Neural crest cell (in vitro differentiated cells): ENCODE data around the gene ACSL6. TPM values are rescaled to one million over a fixed set of nuclear protein-coding genes. Genes with fewer than 3 reads are reported as not detected.

Experiments used
- DNase-seq: peaks from one replicate; pipeline ENCODE4 v3.0.0; 2021; ENCODE audit warnings: low read depth, mixed read lengths, low spot score
- H3K27ac Mint-ChIP-seq: one replicate; pipeline ENCODE4 v1.8.0; 2021; ENCODE audit warnings: mild to moderate bottlenecking, mixed read lengths; ENCODE audit not compliant: unreplicated experiment
- H3K27me3 Mint-ChIP-seq: 2 replicates; pipeline ENCODE4 v1.8.0; 2021; ENCODE audit warnings: low read depth, mild to moderate bottlenecking, mixed read lengths
- H3K36me3 Mint-ChIP-seq: 2 replicates; pipeline ENCODE4 v1.8.0; 2021; ENCODE audit warnings: low read depth, mild to moderate bottlenecking, mixed read lengths
- H3K4me1 Mint-ChIP-seq: 2 replicates; pipeline ENCODE4 v1.8.0; 2021; ENCODE audit warnings: mixed read lengths
- H3K4me3 Mint-ChIP-seq: one replicate; pipeline ENCODE4 v1.8.0; 2021; ENCODE audit warnings: mild to moderate bottlenecking, mixed read lengths
- H3K9me3 Mint-ChIP-seq: 2 replicates; pipeline ENCODE4 v1.8.0; 2021; ENCODE audit warnings: mixed read lengths
- total RNA-seq: library from RNA; stranded (reverse); gene quantifications from 2 replicates; pipeline ENCODE4 v1.2.1, GENCODE V29; 2021
- TF ChIP-seq, protein P1 (sequence below): fragments of 200-600 bp; sonication (generic); conservative IDR thresholded peaks from 2 replicates; pipeline ENCODE4 v1.5.0; 2021; ENCODE audit warnings: antibody characterized with exemption, mild to moderate bottlenecking

Gene ACSL6
- total RNA-seq, 1 donor from 2014 or later, result 0.84 TPM

DNA sequence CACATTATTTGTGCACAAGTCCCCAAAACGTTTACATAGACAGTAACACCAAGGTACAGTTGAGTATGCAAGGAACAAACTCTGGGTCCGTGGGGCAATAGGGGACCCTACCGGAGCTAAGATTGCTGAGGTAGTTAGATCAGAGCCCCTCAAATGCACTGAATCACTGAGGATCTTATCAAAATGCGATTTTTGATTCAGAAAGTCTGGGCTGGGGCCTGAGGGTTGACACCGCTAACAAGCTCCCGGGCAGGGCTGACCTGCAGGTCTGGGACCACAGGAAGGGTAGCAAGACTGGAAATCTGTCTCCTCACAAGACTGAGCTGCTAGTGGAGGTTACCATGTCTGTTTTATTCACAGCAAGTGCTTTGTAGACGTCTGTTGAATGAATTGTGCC is 47.2 kb upstream of the ACSL6 start:
- Mint-ChIP-seq H3K27ac (no peak overlapping the region), H3K4me3 (no peak overlapping the region), H3K4me1 (no peaks in the 10 kb centered on the region), H3K36me3 (no peaks in the 10 kb centered on the region), H3K27me3 (no peaks in the 10 kb centered on the region), H3K9me3 (no peaks in the 10 kb centered on the region)
- TF ChIP-seq, protein P1, sequence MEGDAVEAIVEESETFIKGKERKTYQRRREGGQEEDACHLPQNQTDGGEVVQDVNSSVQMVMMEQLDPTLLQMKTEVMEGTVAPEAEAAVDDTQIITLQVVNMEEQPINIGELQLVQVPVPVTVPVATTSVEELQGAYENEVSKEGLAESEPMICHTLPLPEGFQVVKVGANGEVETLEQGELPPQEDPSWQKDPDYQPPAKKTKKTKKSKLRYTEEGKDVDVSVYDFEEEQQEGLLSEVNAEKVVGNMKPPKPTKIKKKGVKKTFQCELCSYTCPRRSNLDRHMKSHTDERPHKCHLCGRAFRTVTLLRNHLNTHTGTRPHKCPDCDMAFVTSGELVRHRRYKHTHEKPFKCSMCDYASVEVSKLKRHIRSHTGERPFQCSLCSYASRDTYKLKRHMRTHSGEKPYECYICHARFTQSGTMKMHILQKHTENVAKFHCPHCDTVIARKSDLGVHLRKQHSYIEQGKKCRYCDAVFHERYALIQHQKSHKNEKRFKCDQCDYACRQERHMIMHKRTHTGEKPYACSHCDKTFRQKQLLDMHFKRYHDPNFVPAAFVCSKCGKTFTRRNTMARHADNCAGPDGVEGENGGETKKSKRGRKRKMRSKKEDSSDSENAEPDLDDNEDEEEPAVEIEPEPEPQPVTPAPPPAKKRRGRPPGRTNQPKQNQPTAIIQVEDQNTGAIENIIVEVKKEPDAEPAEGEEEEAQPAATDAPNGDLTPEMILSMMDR, result no peak
- DNase-seq, result no peak

- Mint-ChIP-seq H3K27me3 (no peaks in the 10 kb centered on the region), H3K36me3 (no peaks in the 10 kb centered on the region), H3K4me1 (no peaks in the 10 kb centered on the region), H3K27ac (no peak overlapping the region), H3K4me3 (no peak overlapping the region), H3K9me3 (no peaks in the 10 kb centered on the region)
- TF ChIP-seq, protein P1, result no peak
- no peak for DNase-seq
Measured at GRCh38 chr5:132057498-132058255, 46.2 kb upstream of the ACSL6 start.

DNA sequence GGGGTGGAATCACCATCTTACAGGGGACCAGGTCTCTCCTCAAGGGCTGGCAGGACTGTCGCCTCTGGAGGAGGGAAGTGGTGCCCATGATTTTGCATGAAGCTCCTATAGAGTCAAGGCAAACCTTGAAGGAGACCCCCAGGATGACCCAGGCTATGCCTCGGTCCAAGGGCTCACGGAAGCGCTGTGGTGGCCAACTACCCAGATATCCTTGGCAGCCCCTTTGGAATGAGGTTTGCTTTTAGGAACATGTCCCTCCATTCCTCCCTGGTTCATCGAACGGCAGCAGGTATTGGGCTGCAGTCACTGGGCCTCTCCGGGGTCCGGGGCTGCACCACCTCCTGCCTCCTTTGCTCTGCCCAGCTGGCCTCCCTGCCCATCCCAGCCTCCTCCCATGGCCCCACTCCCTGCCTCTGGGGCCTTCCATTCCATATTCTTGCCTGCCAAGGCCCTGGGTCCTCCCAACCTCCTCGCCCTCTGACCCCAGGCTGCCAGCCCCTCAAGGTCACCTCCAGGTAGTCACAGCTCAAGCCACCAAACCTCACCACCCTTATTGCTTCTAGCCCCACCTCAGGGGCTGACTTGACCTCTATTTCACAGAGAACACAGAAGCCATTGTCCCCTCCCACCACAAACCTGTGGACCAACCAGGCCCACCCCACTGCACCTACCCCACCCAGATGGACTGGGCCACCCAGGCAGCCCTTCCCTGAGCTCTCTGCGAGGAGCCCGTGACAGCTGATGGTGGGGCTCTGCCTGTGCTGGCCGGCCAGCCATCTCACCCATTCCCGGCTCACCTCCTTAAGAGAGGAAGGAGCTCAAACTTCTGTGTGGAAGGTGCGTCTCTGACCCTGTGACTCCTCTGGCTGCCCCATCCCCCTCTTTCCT is 45.4 kb upstream of the ACSL6 start:
- no peak for DNase-seq

DNA sequence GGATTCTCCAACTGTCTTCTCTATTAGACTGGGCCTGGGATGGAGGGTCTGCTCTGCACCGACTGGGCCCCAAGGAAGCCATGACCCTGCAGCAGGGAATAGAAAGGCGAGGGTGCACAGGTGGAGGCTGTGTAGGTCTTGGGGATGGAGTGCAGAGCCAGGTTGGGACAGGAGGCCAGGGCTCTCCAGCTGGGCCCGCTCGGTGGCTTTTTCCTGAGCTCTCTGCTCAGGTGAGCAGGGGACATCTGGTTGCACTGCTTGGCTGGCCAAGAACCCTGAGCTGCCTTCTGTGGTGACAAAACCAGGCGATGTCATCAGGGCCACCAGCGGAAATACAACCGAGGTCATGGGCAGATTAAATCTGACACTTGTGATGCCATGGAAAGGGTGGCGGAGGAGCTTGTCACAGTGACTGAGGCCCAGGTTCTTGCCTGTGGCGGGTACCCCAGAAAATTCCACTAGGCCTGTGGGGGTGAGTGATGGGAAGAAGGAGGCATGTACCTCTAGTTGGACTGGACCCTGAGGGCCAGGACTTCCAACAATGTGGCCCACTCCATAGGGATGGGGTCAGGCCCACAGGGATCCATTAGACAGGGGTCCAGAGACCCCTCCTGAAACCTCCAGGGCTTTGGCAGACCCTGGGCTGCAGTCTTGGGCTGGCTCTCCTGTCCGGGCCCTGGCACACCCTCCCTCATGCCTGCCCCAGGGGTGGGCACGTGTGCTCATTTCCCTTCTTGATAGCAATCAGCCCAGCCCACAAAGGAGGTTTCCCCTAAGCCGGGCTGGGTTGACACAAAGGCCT is 44.6 kb upstream of the ACSL6 start:
- TF ChIP-seq, protein P1, result no peak
- no peak for DNase-seq
- Mint-ChIP-seq H3K27ac (no peak overlapping the region), H3K9me3 (no peaks in the 10 kb centered on the region), H3K4me1 (no peaks in the 10 kb centered on the region), H3K27me3 (no peaks in the 10 kb centered on the region), H3K36me3 (no peaks in the 10 kb centered on the region), H3K4me3 (no peak overlapping the region)

More for the DNA sequence above, 45.4 kb upstream of the ACSL6 start:
- no peaks in the 10 kb centered on the region for H3K4me1 Mint-ChIP-seq
- H3K4me3 Mint-ChIP-seq, result no peak overlapping the region
- H3K27me3 Mint-ChIP-seq, result no peaks in the 10 kb centered on the region
- H3K9me3 Mint-ChIP-seq, result no peaks in the 10 kb centered on the region
- TF ChIP-seq, protein P1, result no peak
- no peaks in the 10 kb centered on the region for H3K36me3 Mint-ChIP-seq
- no peak overlapping the region for H3K27ac Mint-ChIP-seq

DNA sequence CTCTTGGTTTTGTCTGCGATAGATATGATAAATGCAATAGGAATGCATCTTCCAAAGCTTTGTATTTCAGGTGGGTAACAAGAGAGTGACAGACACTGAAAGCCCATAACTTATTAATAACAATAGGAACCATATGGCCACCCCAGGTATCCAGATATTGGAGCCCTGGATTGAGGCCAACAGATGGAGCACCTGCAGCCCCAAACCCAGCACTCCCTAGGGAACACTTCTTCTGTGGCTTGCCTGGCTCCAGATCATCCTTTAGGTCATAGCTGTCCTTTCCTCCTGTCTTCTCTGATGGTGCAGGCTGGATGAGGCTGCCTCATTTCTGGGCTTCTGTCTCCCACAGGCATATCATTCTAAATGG is 44.0 kb upstream of the ACSL6 start:
- Mint-ChIP-seq H3K27me3 (no peaks in the 10 kb centered on the region), H3K4me1 (no peaks in the 10 kb centered on the region)
- DNase-seq, result no peak

More for the DNA sequence above, 44.0 kb upstream of the ACSL6 start:
- H3K4me3 Mint-ChIP-seq, result no peak overlapping the region
- TF ChIP-seq, protein P1, result no peak
- no peaks in the 10 kb centered on the region for H3K9me3 Mint-ChIP-seq
- H3K36me3 Mint-ChIP-seq, result no peaks in the 10 kb centered on the region
- H3K27ac Mint-ChIP-seq, result no peak overlapping the region
